WTC11 (cell line): ENCODE data around the gene PLEKHN1. TPM values are rescaled to one million over a fixed set of nuclear protein-coding genes. Genes with fewer than 3 reads are reported as not detected.

ENCODE experiments used
- ATAC-seq: fragments of 200-7000 bp; cut with Tn5 transposase; 2 replicates; pipeline ENCODE4 v1.10.0; 2021; ENCODE audit warnings: mild to moderate bottlenecking, moderate library complexity
- CTCF ChIA-PET: fragments of 300-600 bp; sonication (Branson Sonifier 250); formaldehyde crosslinking; loops from one replicate; lab custom pipeline; 2021; ENCODE audit warnings: antibody characterized with exemption; lab: Charles Lee
- POLR2A ChIA-PET: fragments of 350-600 bp; sonication (Branson Sonifier 250); formaldehyde crosslinking; loops from one replicate; lab custom pipeline; 2021; ENCODE audit warnings: antibody characterized with exemption; lab: Charles Lee
- DNase-seq: peaks from one replicate; pipeline ENCODE4 v3.0.0; 2021; ENCODE audit warnings: low spot score
- H3K27ac Mint-ChIP-seq: 2 replicates; pipeline ENCODE4 v1.8.0; 2021; ENCODE audit warnings: mixed read lengths
- H3K27me3 Mint-ChIP-seq: 2 replicates; pipeline ENCODE4 v1.8.0; 2021; ENCODE audit warnings: low read depth, mild to moderate bottlenecking, moderate library complexity, mixed read lengths
- H3K36me3 Mint-ChIP-seq: 2 replicates; pipeline ENCODE4 v1.8.0; 2021; ENCODE audit warnings: mixed read lengths
- H3K4me1 Mint-ChIP-seq: 2 replicates; pipeline ENCODE4 v1.8.0; 2022; ENCODE audit warnings: mixed read lengths
- H3K4me3 Mint-ChIP-seq: 2 replicates; pipeline ENCODE4 v1.8.0; 2021; ENCODE audit warnings: mild to moderate bottlenecking, moderate library complexity, mixed read lengths
- H3K9me3 Mint-ChIP-seq: 2 replicates; pipeline ENCODE4 v1.8.0; 2021; ENCODE audit warnings: mixed read lengths
- CREM ChIP-seq: sonication (generic); formaldehyde crosslinking; IDR thresholded peaks from 2 replicates; pipeline ENCODE4 v1.8.1; 2022; ENCODE audit warnings: mild to moderate bottlenecking, missing genetic modification reagents, moderate library complexity
- FOXP1 ChIP-seq: sonication (generic); formaldehyde crosslinking; IDR thresholded peaks from 2 replicates; pipeline ENCODE4 v1.8.0; 2022; ENCODE audit warnings: missing genetic modification reagents, mild to moderate bottlenecking, moderate library complexity, borderline replicate concordance
- GRHL2 ChIP-seq: fragments of 250-450 bp; sonication (Bioruptor Pico); IDR thresholded peaks from 2 replicates; pipeline ENCODE4 v1.8.0; 2022; ENCODE audit warnings: mild to moderate bottlenecking, moderate library complexity; ENCODE audit not compliant: insufficient replicate concordance, severe bottlenecking
- KAT7 ChIP-seq: sonication (generic); formaldehyde crosslinking; IDR thresholded peaks from 2 replicates; pipeline ENCODE4 v1.8.1; 2023; ENCODE audit warnings: missing genetic modification reagents, mild to moderate bottlenecking, borderline replicate concordance
- TP53 ChIP-seq: sonication (generic); formaldehyde crosslinking; IDR thresholded peaks from 2 replicates; pipeline ENCODE4 v1.8.1; 2023; ENCODE audit warnings: mild to moderate bottlenecking, missing genetic modification reagents
- ZBTB21 ChIP-seq: sonication (generic); formaldehyde crosslinking; IDR thresholded peaks from 2 replicates; pipeline ENCODE4 v1.8.1; 2023; ENCODE audit warnings: mild to moderate bottlenecking, missing genetic modification reagents, borderline replicate concordance
- ZNF232 ChIP-seq: sonication (generic); formaldehyde crosslinking; IDR thresholded peaks from 2 replicates; pipeline ENCODE4 v1.8.0; 2022; ENCODE audit warnings: mild to moderate bottlenecking, missing genetic modification reagents
- total RNA-seq: library from RNA; stranded (reverse); gene quantifications from 3 replicates; pipeline ENCODE4 v1.2.3, GENCODE V29; 2021
- TF ChIP-seq, protein P1 (sequence below): sonication (generic); formaldehyde crosslinking; IDR thresholded peaks from 2 replicates; pipeline ENCODE4 v1.8.0; 2022; ENCODE audit warnings: mild to moderate bottlenecking, missing genetic modification reagents
- TF ChIP-seq, protein P2 (sequence below): sonication (generic); formaldehyde crosslinking; IDR thresholded peaks from 2 replicates; pipeline ENCODE4 v1.8.0; 2022; ENCODE audit warnings: mild to moderate bottlenecking, missing genetic modification reagents
- TF ChIP-seq, protein P3 (sequence below): fragments of 200-600 bp; IDR thresholded peaks from 2 replicates; pipeline ENCODE4 v1.8.0; 2022; ENCODE audit warnings: antibody characterized with exemption
- TF ChIP-seq, protein P4 (sequence below): sonication (generic); formaldehyde crosslinking; IDR thresholded peaks from 2 replicates; pipeline ENCODE4 v1.8.1; 2023; ENCODE audit warnings: mild to moderate bottlenecking, moderate library complexity, missing genetic modification reagents
- TF ChIP-seq, protein P5 (sequence below): fragments of 250-450 bp; sonication (Bioruptor Pico); IDR thresholded peaks from 2 replicates; pipeline ENCODE4 v1.9.0; 2021; ENCODE audit warnings: mild to moderate bottlenecking, borderline replicate concordance
- TF ChIP-seq, protein P6 (sequence below): sonication (generic); formaldehyde crosslinking; IDR thresholded peaks from 2 replicates; pipeline ENCODE4 v1.8.0; 2023; ENCODE audit warnings: missing genetic modification reagents

Gene PLEKHN1
- total RNA-seq, 1 experiment from 2014 or later: 3.4 TPM

DNA sequence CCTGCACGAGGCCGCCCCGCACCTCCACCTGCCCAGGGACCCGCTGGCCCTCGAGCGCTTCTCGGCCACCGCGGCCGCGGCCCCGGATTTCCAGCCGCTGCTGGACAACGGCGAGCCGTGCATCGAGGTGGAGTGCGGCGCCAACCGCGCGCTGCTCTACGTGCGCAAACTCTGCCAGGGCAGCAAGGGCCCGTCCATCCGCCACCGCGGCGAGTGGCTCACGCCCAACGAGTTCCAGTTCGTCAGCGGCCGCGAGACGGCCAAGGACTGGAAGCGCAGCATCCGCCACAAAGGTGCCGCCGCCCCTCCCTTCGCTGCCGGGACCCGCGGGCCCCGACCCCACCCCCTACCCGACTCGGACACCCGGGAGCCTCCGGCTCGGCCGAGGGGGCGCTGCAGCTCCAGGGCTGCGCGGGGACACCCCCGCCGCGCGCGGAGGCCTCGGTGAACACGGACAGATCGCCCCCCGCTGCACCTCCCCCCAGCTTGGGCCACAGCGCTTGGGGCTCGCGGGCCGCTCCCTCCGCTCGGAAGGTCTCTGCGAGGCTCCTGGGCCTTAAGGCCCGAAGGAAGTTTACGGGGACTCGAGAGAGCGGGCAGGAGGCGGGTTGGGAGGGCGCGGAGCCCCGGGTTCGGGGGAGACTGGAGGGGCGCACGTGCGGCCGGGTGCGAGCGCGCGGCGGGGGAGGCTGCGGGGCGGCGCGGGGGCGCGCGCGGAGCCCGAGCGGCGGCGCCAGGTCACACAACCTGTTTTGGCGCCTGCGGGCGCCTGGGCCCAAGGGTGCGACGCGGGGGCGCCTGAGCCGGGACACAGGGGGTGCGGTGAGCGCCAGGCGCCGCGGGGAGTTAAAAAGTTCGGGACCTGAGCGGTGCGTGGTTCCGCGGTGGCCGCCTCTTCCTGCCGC, 41.4 kb upstream of the PLEKHN1 start:
- DNase-seq (peak; percentile 63), ATAC-seq (peak; percentile 6)
- CTCF ChIA-PET: interaction anchor here (1.6 to 2.5 kb wide), 2 partner anchors 13 to 16 kb away, joined by 4 to 6 read pairs; no protein-coding TSS in a partner anchor
- peaks cover 20% of the 10 kb centered on the region for H3K4me1 Mint-ChIP-seq
- H3K27ac Mint-ChIP-seq: no peak overlapping the region
- no peak for TF ChIP-seq GRHL2
- TF ChIP-seq, protein P1, sequence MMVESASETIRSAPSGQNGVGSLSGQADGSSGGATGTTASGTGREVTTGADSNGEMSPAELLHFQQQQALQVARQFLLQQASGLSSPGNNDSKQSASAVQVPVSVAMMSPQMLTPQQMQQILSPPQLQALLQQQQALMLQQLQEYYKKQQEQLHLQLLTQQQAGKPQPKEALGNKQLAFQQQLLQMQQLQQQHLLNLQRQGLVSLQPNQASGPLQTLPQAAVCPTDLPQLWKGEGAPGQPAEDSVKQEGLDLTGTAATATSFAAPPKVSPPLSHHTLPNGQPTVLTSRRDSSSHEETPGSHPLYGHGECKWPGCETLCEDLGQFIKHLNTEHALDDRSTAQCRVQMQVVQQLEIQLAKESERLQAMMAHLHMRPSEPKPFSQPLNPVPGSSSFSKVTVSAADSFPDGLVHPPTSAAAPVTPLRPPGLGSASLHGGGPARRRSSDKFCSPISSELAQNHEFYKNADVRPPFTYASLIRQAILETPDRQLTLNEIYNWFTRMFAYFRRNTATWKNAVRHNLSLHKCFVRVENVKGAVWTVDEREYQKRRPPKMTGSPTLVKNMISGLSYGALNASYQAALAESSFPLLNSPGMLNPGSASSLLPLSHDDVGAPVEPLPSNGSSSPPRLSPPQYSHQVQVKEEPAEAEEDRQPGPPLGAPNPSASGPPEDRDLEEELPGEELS (CRISPR knock-in tag): 0 out of 2 replicates have a peak, but pooled peaks have one; percentile 24
- 0 out of 2 replicates have a peak, but pooled peaks have one; percentile 47 for TF ChIP-seq KAT7
- TF ChIP-seq ZNF232 (CRISPR knock-in tag): no peak
- no peaks in the 10 kb centered on the region for H3K36me3 Mint-ChIP-seq
- no peaks in the 10 kb centered on the region for H3K9me3 Mint-ChIP-seq
- H3K4me3 Mint-ChIP-seq: peak overlapping the region; percentile 57
- peaks cover 91% of the 10 kb centered on the region for H3K27me3 Mint-ChIP-seq
- POLR2A ChIA-PET: no interaction called here

DNA sequence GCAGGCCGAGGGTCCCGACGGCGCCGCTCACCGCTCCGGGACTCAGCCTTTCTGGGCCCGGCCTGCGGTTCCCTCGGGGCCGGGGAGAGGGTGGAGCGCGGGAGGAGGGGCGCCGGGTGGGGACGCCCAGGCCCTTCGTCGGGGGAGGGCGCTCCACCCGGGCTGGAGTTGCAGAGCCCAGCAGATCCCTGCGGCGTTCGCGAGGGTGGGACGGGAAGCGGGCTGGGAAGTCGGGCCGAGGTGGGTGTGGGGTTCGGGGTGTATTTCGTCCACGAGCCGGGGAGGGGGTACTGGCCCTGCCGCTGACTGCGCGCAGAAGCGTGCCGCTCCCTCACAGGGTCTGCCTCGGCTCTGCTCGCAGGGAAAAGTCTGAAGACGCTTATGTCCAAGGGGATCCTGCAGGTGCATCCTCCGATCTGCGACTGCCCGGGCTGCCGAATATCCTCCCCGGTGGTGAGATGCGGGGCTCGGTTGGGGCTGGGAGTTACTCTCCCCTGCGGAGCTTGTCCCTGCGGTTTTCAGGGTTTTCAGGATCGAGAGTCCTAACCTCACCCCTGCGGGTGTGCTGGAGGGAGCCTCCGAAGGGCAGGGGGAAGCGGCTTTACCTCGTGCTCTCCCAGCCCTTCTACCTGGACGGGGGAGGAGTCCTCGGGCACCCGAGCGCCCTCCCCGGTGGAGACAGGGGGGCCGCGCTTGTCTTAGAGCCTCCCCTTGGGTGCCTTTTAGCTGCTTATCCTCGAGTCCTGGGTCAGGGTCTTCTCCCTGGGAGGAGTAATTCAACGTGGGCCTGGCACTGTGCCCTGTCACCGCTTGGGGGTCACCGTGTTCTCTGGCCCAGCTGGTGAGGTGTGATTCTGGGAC, 40.5 kb upstream of the PLEKHN1 start:
- ATAC-seq: 0 out of 2 replicates have a peak, but pooled peaks have one; percentile 2
- no peak overlapping the region for H3K27ac Mint-ChIP-seq
- no peaks in the 10 kb centered on the region for H3K36me3 Mint-ChIP-seq
- DNase-seq: no peak
- TF ChIP-seq, protein P2, sequence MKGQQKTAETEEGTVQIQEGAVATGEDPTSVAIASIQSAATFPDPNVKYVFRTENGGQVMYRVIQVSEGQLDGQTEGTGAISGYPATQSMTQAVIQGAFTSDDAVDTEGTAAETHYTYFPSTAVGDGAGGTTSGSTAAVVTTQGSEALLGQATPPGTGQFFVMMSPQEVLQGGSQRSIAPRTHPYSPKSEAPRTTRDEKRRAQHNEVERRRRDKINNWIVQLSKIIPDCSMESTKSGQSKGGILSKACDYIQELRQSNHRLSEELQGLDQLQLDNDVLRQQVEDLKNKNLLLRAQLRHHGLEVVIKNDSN (CRISPR knock-in tag): 0 out of 2 replicates have a peak, but pooled peaks have one; percentile 21
- TF ChIP-seq FOXP1: no peak
- POLR2A ChIA-PET: interaction anchor here (1.6 kb wide), 1 partner anchor 17 kb away, joined by 3 read pairs; no protein-coding TSS in a partner anchor
- peaks cover 14% of the 10 kb centered on the region for H3K4me1 Mint-ChIP-seq
- H3K27me3 Mint-ChIP-seq: peaks cover 91% of the 10 kb centered on the region
- peak overlapping the region; percentile 57 for H3K4me3 Mint-ChIP-seq
- no peaks in the 10 kb centered on the region for H3K9me3 Mint-ChIP-seq
- CTCF ChIA-PET: interaction anchor here (1.0 to 1.6 kb wide), 5 partner anchors 15 to 138 kb away, joined by 3 to 7 read pairs (median 4); no protein-coding TSS in a partner anchor

DNA sequence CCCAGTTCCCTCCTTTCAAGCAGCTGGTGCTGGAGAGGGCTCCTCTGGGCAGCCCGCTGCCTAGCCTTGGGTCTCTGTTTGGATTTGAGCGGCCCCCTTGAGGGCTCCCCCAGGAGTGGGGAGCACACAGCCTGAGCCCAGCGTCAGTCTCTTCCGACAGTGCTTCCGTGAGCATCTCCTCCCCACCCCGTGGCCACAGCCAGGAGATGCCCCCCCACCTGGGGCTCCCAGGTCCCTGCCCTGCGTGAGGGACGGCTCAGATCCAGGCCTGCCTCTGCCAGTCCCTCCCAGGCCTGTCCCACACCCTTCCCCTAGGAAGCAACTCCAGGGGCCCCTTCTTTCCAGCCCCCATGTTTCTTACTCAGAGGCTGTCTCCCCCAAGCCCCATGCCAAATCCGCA, 39.0 kb upstream of the PLEKHN1 start:
- ATAC-seq: no peak
- H3K27me3 Mint-ChIP-seq: peaks cover 90% of the 10 kb centered on the region
- no peak overlapping the region for H3K4me3 Mint-ChIP-seq
- H3K4me1 Mint-ChIP-seq: peaks cover 11% of the 10 kb centered on the region
- POLR2A ChIA-PET: interaction anchor here (1.6 kb wide), 1 partner anchor 15 kb away, joined by 3 read pairs; no protein-coding TSS in a partner anchor
- CTCF ChIA-PET: interaction anchor here (0.6 to 1.6 kb wide), 5 partner anchors 11 to 252 kb away, joined by 3 to 7 read pairs (median 4); no protein-coding TSS in a partner anchor
- H3K27ac Mint-ChIP-seq: no peak overlapping the region
- H3K9me3 Mint-ChIP-seq: no peaks in the 10 kb centered on the region
- no peak for DNase-seq
- no peaks in the 10 kb centered on the region for H3K36me3 Mint-ChIP-seq
- TF ChIP-seq CREM (CRISPR knock-in tag) (no peak), GRHL2 (no peak), TP53 (CRISPR knock-in tag) (no peak), ZBTB21 (CRISPR knock-in tag) (no peak)
- TF ChIP-seq, protein P3, sequence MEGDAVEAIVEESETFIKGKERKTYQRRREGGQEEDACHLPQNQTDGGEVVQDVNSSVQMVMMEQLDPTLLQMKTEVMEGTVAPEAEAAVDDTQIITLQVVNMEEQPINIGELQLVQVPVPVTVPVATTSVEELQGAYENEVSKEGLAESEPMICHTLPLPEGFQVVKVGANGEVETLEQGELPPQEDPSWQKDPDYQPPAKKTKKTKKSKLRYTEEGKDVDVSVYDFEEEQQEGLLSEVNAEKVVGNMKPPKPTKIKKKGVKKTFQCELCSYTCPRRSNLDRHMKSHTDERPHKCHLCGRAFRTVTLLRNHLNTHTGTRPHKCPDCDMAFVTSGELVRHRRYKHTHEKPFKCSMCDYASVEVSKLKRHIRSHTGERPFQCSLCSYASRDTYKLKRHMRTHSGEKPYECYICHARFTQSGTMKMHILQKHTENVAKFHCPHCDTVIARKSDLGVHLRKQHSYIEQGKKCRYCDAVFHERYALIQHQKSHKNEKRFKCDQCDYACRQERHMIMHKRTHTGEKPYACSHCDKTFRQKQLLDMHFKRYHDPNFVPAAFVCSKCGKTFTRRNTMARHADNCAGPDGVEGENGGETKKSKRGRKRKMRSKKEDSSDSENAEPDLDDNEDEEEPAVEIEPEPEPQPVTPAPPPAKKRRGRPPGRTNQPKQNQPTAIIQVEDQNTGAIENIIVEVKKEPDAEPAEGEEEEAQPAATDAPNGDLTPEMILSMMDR: no peak
- TF ChIP-seq, protein P4, sequence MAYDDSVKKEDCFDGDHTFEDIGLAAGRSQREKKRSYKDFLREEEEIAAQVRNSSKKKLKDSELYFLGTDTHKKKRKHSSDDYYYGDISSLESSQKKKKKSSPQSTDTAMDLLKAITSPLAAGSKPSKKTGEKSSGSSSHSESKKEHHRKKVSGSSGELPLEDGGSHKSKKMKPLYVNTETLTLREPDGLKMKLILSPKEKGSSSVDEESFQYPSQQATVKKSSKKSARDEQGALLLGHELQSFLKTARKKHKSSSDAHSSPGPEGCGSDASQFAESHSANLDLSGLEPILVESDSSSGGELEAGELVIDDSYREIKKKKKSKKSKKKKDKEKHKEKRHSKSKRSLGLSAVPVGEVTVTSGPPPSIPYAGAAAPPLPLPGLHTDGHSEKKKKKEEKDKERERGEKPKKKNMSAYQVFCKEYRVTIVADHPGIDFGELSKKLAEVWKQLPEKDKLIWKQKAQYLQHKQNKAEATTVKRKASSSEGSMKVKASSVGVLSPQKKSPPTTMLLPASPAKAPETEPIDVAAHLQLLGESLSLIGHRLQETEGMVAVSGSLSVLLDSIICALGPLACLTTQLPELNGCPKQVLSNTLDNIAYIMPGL (CRISPR knock-in tag): no peak
- TF ChIP-seq, protein P5, sequence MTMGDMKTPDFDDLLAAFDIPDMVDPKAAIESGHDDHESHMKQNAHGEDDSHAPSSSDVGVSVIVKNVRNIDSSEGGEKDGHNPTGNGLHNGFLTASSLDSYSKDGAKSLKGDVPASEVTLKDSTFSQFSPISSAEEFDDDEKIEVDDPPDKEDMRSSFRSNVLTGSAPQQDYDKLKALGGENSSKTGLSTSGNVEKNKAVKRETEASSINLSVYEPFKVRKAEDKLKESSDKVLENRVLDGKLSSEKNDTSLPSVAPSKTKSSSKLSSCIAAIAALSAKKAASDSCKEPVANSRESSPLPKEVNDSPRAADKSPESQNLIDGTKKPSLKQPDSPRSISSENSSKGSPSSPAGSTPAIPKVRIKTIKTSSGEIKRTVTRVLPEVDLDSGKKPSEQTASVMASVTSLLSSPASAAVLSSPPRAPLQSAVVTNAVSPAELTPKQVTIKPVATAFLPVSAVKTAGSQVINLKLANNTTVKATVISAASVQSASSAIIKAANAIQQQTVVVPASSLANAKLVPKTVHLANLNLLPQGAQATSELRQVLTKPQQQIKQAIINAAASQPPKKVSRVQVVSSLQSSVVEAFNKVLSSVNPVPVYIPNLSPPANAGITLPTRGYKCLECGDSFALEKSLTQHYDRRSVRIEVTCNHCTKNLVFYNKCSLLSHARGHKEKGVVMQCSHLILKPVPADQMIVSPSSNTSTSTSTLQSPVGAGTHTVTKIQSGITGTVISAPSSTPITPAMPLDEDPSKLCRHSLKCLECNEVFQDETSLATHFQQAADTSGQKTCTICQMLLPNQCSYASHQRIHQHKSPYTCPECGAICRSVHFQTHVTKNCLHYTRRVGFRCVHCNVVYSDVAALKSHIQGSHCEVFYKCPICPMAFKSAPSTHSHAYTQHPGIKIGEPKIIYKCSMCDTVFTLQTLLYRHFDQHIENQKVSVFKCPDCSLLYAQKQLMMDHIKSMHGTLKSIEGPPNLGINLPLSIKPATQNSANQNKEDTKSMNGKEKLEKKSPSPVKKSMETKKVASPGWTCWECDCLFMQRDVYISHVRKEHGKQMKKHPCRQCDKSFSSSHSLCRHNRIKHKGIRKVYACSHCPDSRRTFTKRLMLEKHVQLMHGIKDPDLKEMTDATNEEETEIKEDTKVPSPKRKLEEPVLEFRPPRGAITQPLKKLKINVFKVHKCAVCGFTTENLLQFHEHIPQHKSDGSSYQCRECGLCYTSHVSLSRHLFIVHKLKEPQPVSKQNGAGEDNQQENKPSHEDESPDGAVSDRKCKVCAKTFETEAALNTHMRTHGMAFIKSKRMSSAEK (CRISPR knock-in tag): no peak
- TF ChIP-seq, protein P6, sequence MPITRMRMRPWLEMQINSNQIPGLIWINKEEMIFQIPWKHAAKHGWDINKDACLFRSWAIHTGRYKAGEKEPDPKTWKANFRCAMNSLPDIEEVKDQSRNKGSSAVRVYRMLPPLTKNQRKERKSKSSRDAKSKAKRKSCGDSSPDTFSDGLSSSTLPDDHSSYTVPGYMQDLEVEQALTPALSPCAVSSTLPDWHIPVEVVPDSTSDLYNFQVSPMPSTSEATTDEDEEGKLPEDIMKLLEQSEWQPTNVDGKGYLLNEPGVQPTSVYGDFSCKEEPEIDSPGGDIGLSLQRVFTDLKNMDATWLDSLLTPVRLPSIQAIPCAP (CRISPR knock-in tag): no peak
